NAMALWA (cell line): ENCODE data around the gene PPP6R2.

Experiments used
- DNase-seq: peaks from one replicate; pipeline ENCODE4 v3.0.0-alpha.2; 2015; ENCODE audit warnings: low spot score

Gene PPP6R2

GRCh38 chr22:50467341-50467740 lies 124.2 kb downstream of the PPP6R2 start:
- DNase-seq, result no peak

- DNase-seq, result no peak
These were observed 124.8 kb downstream of the PPP6R2 start for GRCh38 chr22:50467773-50468440.

DNA sequence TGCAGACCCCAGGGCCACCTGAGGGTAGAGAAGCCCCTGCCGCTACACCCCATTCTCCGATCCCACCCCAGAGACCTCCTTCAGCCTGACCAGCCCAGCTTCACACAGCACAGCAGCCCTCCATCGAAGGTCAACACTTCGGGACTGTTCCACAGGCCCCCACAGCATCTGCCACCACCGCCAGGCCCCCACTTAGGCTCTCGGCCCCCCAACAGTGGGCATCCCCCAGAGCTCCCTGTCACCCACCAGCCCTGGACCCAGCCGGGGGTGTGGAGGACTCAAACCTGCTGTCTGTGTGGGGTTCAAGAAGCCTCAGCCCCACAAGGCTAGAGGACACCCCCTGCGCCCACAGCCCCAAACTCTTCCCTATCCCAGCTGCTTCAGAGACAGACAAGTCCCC lies 125.5 kb downstream of the PPP6R2 start:
- no peak for DNase-seq

GRCh38 chr22:50469377-50470305 lies 126.5 kb downstream of the PPP6R2 start:
- peak; percentile 97 for DNase-seq

- peak; percentile 89 for DNase-seq
These were observed 127.4 kb downstream of the PPP6R2 start for GRCh38 chr22:50470491-50470890.

DNA sequence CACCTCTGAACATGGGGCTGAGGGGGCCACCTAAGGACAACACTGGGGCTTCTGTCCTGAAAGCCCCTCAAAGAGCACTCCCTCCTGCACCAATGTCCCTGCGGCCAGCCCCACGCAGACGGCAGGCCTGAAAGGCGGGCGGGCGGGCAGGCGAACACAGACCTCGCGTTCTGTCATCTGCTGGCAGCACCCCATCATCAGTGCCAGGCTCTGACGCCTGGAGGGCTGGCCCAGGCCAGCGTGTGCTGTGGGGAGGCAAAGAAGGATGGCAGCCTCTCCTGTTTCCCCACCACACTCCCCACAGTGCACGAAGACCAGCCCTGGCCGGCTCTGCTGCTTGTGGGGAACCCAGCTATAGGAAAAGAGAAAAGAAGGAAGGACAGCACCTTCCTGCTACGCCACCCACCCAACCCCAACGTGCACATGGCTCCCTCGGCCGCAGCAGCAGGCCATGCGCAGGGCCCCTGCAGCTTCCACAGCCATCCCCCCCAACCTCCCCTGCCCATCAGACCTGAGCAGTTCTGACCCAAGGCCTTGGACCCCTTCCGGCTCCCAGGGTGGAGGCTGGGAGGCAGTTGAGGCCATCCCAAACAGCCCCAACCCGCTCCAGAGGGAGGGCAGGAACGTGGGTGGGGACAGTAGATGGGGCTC lies 128.2 kb downstream of the PPP6R2 start:
- DNase-seq, result no peak

- DNase-seq, result no peak
These were observed 128.8 kb downstream of the PPP6R2 start for GRCh38 chr22:50471962-50472361.

- peak; percentile 87 for DNase-seq
These were observed 130.0 kb downstream of the PPP6R2 start for GRCh38 chr22:50473088-50473487.

GRCh38 chr22:50473855-50474671 lies 130.9 kb downstream of the PPP6R2 start:
- no peak for DNase-seq

DNA sequence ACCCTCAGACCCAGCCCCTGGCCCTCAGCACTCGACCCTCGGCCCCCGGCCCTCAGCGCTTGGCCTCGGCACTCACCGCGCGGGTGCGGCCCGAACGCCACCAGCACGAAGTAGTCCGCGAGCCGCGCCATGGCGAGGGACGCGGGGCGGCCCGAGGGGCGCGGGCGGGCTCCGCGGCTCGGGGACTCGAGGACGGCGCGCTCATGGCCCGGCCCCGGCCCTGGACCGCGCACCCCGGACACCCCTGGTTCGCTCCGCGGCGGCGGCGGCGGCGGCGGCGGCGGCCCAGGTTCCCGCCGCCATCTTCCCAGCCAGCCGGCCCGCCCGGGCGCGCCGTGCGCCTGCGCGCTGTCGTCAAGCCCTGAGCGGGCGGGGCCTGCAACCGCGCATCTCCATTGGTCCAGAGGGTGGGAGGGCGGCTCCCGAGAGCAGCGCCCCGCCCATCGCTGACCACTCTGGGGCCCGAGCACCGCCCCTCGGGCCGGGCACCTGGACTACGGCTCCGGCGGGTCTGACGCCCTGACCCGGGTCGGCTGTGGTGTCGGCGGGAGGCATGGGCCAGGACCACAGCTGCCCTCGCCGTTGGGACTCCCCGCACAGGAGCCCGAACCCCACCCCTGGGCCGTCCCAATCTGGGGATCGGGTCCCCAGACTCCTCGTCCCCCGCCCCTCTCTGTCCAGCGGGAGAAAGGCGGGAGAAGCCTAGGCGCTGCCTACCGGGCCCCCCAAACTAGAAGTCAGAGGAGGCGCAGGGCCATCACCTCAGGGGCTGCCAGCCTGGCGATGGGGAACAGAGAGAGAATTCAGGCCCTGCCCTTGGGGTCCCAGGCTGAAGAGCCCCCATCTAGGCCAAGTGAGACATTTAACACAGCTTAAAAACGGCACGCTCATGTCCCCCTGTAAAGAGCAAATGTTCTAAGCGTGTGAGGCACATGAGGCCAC lies 131.9 kb downstream of the PPP6R2 start, which contains the start of gene SBF1:
SBF1 (minus strand) TSS at position 326 of the 942 bp plus-strand sequence; CDS start at position 131, 195 bp downstream.
- DNase-seq, result peak; percentile 88

DNA sequence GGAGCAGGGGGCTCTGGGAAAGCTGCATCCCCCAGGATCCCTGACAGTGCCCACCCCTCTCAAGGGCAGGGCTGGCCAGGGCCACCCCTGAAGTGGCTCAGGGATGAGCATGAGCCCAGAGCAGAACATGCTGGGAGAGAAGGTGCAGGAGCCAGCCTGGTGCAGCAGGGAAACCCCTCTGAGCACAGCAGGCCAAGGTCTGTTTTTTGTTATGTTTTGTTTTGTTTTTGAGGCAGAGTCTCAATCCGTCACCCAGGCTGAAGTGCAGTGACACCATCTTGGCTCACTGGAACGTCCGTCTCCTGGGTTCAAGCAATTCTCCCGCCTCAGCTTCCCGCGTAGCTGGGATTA lies 132.5 kb downstream of the PPP6R2 start:
- no peak for DNase-seq

- no peak for DNase-seq
These were observed 133.7 kb downstream of the PPP6R2 start for GRCh38 chr22:50476868-50477267.

- no peak for DNase-seq
These were observed 134.8 kb downstream of the PPP6R2 start for GRCh38 chr22:50477923-50478322.

GRCh38 chr22:50479721-50480120 lies 136.6 kb downstream of the PPP6R2 start:
- no peak for DNase-seq

DNA sequence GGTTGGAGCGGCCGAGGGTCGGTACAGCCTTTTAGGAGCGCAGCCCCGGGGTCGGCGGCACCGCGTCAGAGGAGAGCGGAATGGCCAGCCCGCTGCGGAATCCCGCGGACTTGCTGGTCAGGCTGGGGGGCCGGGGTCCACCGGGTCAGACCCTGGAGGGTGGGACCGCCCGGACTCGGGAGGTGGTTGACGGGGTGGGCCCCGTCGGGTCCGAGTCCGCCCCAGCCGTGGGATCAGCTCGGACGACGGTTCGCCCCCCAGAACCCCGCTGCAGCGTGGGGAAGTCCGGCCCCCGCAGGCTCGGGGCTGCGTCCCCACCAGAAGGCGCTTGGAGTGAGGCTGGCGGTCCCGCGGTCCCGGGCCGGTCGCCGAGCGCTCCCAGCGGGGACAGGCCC lies 137.9 kb downstream of the PPP6R2 start:
- no peak for DNase-seq

- no peak for DNase-seq
These were observed 138.4 kb downstream of the PPP6R2 start, which contains the start of gene ADM2 for GRCh38 chr22:50481440-50482106. Gene ADM2 (plus strand): TSS chr22:50481543. CDS start chr22:50481848, 305 bp downstream.

DNA sequence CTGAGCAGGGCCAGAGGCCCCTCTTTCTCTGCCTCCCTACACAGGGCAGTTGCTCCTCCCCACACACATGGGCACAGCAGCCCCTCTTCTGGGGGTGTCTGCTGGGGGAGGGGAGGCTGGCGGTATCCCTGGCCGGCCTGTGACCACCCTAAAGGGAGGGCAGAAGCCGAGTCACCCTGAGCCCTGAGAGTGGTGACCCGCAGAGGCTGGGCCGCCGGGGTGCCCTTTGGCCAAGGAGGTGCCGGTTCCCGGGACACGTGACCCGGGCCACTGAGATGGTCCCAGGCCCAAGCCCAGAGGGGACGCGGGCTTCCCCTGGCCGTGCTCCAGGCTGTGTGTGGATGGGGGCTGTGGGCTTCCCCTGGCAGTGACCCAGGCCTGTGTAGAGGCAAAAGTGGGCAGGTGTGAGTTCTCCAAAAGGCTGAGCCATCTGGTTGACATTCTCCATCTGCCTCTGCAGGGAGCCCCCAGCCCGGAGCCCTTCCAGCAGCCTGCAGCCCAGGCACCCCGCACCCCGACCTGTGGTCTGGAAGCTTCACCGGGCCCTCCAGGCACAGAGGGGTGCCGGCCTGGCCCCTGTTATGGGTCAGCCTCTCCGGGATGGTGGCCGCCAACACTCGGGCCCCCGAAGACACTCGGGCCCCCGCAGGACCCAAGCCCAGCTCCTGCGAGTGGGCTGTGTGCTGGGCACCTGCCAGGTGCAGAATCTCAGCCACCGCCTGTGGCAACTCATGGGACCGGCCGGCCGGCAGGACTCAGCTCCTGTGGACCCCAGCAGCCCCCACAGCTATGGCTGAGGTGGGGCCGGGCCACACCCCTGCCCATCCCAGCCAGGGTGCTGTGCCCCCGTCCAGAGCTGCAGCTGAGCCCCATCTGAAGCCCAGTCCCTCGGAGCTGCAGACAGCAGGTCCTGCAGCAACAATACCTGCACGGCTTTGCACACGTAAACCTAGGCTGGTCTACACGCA lies 139.3 kb downstream of the PPP6R2 start:
- no peak for DNase-seq

DNA sequence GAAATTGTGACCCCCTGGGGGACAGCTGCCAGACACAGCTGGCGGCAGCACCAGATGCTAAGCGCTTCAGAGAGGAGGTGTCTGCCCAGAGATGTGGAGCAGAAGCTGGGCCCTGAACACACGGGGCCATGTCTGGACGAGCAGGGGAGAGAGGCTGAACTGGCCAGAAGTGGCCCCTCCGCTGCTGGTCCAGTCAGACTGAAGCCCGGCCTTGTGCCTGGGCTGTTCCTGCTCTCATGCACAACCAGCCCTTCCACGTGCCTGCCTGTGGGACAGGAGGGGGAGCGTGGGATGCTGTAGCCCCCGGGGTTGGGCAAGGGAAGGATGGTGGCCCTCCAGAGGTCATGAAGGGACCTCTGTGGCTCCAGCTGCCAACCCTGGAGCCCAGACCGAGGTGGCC lies 140.0 kb downstream of the PPP6R2 start:
- peak; percentile 62 for DNase-seq

DNA sequence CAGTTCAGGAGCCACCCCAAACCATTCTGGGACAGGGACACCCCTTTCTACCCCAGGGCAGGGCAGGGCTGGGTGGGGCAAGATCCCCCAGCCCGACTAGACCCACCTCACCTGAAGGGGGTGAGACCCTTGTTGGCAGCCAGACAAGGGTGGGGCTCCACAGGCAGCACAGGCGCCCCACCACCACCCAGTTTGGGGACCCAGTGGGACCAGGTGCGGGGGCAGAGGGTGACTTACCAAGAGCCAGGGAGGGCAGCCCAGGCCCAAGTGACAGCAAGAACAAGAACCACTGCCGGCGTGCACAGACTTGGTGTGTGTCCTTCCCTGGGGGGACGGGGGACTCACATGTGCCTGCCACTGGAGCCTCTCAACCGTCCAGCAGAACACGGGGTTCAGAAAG lies 140.4 kb downstream of the PPP6R2 start:
- no peak for DNase-seq
